ENCODE results near the gene MLIP. TPM values are rescaled to one million over a fixed set of nuclear protein-coding genes. Genes with fewer than 3 reads are reported as not detected.

The MLIP gene
- total RNA-seq (not detected), total RNA-seq (0 to 0.07 (median 0) reads per million in 29 experiments)
- total RNA-seq (2013), result not detected

GRCh38 chr6:54111341-54112045, at the start of gene MLIP:
TSS of gene MLIP (plus strand) at chr6:54111443. CDS start at chr6:54111480, 37 bp downstream.
- Mint-ChIP-seq H3K27me3 (peaks cover 0 to 1% of the 10 kb centered on the region in 2 donors), H3K27ac (no peak within 1 kb of the TSS), H3K4me3 (no peak within 1 kb of the TSS), H3K4me1 (no peaks in the 10 kb centered on the region), H3K36me3 (no peaks in the 10 kb centered on the region), H3K9me3 (peaks cover 0 to 5% (median 3%) of the 10 kb centered on the region in 3 donors)
- WGBS (ENCODE audit: insufficient coverage), result 55% methylated on average over 2 of the region's 10 CpGs
- H3K27ac ChIP-seq (ENCODE audit: low read length), result no peak within 1 kb of the TSS
- DNase-seq, result no peak
- ATAC-seq (replicated peaks in 1 of 4), result no peak
- H3K4me3 ChIP-seq (ENCODE audit: control insufficient read depth in 1 of 2, extremely low read depth in 1 of 2, low read length in 1 of 2), result no peak within 1 kb of the TSS
- no peaks in the 10 kb centered on the region for H3K27me3 ChIP-seq (replicated peaks in 1 of 2; ENCODE audit: control insufficient read depth in 2 of 2, extremely low read depth in 1 of 2, insufficient read depth in 2 of 2, low read length in 1 of 2)
- no peaks in the 10 kb centered on the region for H3K36me3 ChIP-seq (ENCODE audit: control insufficient read depth in 2 of 2, extremely low read depth in 1 of 2, insufficient read depth in 1 of 2, low read length in 1 of 2)
- H3K9me3 ChIP-seq, result no peaks in the 10 kb centered on the region
- H3K4me1 ChIP-seq (ENCODE audit: control insufficient read depth in 1 of 2, extremely low read depth in 1 of 2, insufficient read depth in 2 of 2, low read length in 2 of 2), result no peaks in the 10 kb centered on the region
- ChIA-PET CTCF (no interaction called here), POLR2A (no interaction called here)

GRCh38 chr6:54063228-54063539, 48.1 kb upstream of the MLIP start:
- Mint-ChIP-seq H3K4me1 (no peaks in the 10 kb centered on the region), H3K27ac (no peak overlapping the region), H3K36me3 (no peaks in the 10 kb centered on the region), H3K27me3 (peaks cover 0 to 3% of the 10 kb centered on the region in 2 donors), H3K4me3 (no peak overlapping the region), H3K9me3 (no peaks in the 10 kb centered on the region)
- H3K4me1 ChIP-seq (ENCODE audit: control insufficient read depth in 1 of 2, extremely low read depth in 1 of 2, insufficient read depth in 2 of 2, low read length in 2 of 2), result no peaks in the 10 kb centered on the region
- ChIA-PET CTCF (no interaction called here), POLR2A (interaction anchor here in 1 of 2 donors (0.7 kb wide), 1 partner anchor 419 kb away, joined by 4 read pairs; no protein-coding TSS in a partner anchor)
- no CpG with 5 or more reads among the region's 3 CpGs for WGBS (ENCODE audit: insufficient coverage)
- no peaks in the 10 kb centered on the region for H3K27me3 ChIP-seq (replicated peaks in 1 of 2; ENCODE audit: control insufficient read depth in 2 of 2, extremely low read depth in 1 of 2, insufficient read depth in 2 of 2, low read length in 1 of 2)
- H3K4me3 ChIP-seq (ENCODE audit: control insufficient read depth in 1 of 2, extremely low read depth in 1 of 2, low read length in 1 of 2), result no peak overlapping the region
- DNase-seq (no peak), ATAC-seq (replicated peaks in 1 of 4) (no peak)
- no peak overlapping the region for H3K27ac ChIP-seq (ENCODE audit: low read length)
- no peaks in the 10 kb centered on the region for H3K36me3 ChIP-seq (ENCODE audit: control insufficient read depth in 2 of 2, extremely low read depth in 1 of 2, insufficient read depth in 1 of 2, low read length in 1 of 2)
- H3K9me3 ChIP-seq, result no peaks in the 10 kb centered on the region

- H3K9me3 Mint-ChIP-seq, result peaks cover 0 to 5% (median 0%) of the 10 kb centered on the region in 3 donors
- ChIA-PET POLR2A (no interaction called here), CTCF (no interaction called here)
- no peak for ATAC-seq (replicated peaks in 1 of 4)
- H3K27ac ChIP-seq (ENCODE audit: low read length), result no peak overlapping the region
- no peaks in the 10 kb centered on the region for H3K36me3 Mint-ChIP-seq
- DNase-seq, result no peak
- H3K9me3 ChIP-seq, result no peaks in the 10 kb centered on the region
- no CpG with 5 or more reads among the region's 2 CpGs for WGBS (ENCODE audit: insufficient coverage)
- H3K27ac Mint-ChIP-seq, result no peak overlapping the region
- no peak overlapping the region for H3K4me3 Mint-ChIP-seq
- H3K4me3 ChIP-seq (ENCODE audit: control insufficient read depth in 1 of 2, extremely low read depth in 1 of 2, low read length in 1 of 2), result no peak overlapping the region
- H3K27me3 ChIP-seq (replicated peaks in 1 of 2; ENCODE audit: control insufficient read depth in 2 of 2, extremely low read depth in 1 of 2, insufficient read depth in 2 of 2, low read length in 1 of 2), result no peaks in the 10 kb centered on the region
- no peaks in the 10 kb centered on the region for H3K4me1 Mint-ChIP-seq
- no peaks in the 10 kb centered on the region for H3K36me3 ChIP-seq (ENCODE audit: control insufficient read depth in 2 of 2, extremely low read depth in 1 of 2, insufficient read depth in 1 of 2, low read length in 1 of 2)
- no peaks in the 10 kb centered on the region for H3K4me1 ChIP-seq (ENCODE audit: control insufficient read depth in 1 of 2, extremely low read depth in 1 of 2, insufficient read depth in 2 of 2, low read length in 2 of 2)
- peaks cover 0 to 4% of the 10 kb centered on the region in 2 donors for H3K27me3 Mint-ChIP-seq
These were observed 42.5 kb upstream of the MLIP start for GRCh38 chr6:54068694-54069093.

- H3K27me3 Mint-ChIP-seq, result peaks cover 0 to 4% of the 10 kb centered on the region in 2 donors
- H3K4me3 Mint-ChIP-seq, result no peak overlapping the region
- peaks cover 0 to 5% (median 0%) of the 10 kb centered on the region in 3 donors for H3K9me3 Mint-ChIP-seq
- DNase-seq (no peak), ATAC-seq (replicated peaks in 1 of 4) (no peak)
- WGBS (ENCODE audit: insufficient coverage), result no CpG with 5 or more reads among the region's 3 CpGs
- H3K4me3 ChIP-seq (ENCODE audit: control insufficient read depth in 1 of 2, extremely low read depth in 1 of 2, low read length in 1 of 2), result no peak overlapping the region
- no peak overlapping the region for H3K27ac Mint-ChIP-seq
- ChIA-PET POLR2A (no interaction called here), CTCF (no interaction called here)
- H3K36me3 Mint-ChIP-seq, result no peaks in the 10 kb centered on the region
- no peaks in the 10 kb centered on the region for H3K4me1 Mint-ChIP-seq
- H3K9me3 ChIP-seq, result no peaks in the 10 kb centered on the region
- H3K4me1 ChIP-seq (ENCODE audit: control insufficient read depth in 1 of 2, extremely low read depth in 1 of 2, insufficient read depth in 2 of 2, low read length in 2 of 2), result no peaks in the 10 kb centered on the region
- no peaks in the 10 kb centered on the region for H3K27me3 ChIP-seq (replicated peaks in 1 of 2; ENCODE audit: control insufficient read depth in 2 of 2, extremely low read depth in 1 of 2, insufficient read depth in 2 of 2, low read length in 1 of 2)
- no peaks in the 10 kb centered on the region for H3K36me3 ChIP-seq (ENCODE audit: control insufficient read depth in 2 of 2, extremely low read depth in 1 of 2, insufficient read depth in 1 of 2, low read length in 1 of 2)
- H3K27ac ChIP-seq (ENCODE audit: low read length), result no peak overlapping the region
These were observed 41.2 kb upstream of the MLIP start for GRCh38 chr6:54070025-54070424.

GRCh38 chr6:54071821-54072340, 39.4 kb upstream of the MLIP start:
- Mint-ChIP-seq H3K4me3 (no peak overlapping the region), H3K4me1 (no peaks in the 10 kb centered on the region), H3K27ac (no peak overlapping the region), H3K27me3 (peaks cover 0 to 4% of the 10 kb centered on the region in 2 donors), H3K9me3 (peaks cover 0 to 5% (median 0%) of the 10 kb centered on the region in 3 donors), H3K36me3 (no peaks in the 10 kb centered on the region)
- H3K27me3 ChIP-seq (replicated peaks in 1 of 2; ENCODE audit: control insufficient read depth in 2 of 2, extremely low read depth in 1 of 2, insufficient read depth in 2 of 2, low read length in 1 of 2), result no peaks in the 10 kb centered on the region
- POLR2A ChIA-PET, result no interaction called here
- no peaks in the 10 kb centered on the region for H3K9me3 ChIP-seq
- WGBS (ENCODE audit: insufficient coverage), result 82% methylated on average over 4 of the region's 4 CpGs
- no peaks in the 10 kb centered on the region for H3K4me1 ChIP-seq (ENCODE audit: control insufficient read depth in 1 of 2, extremely low read depth in 1 of 2, insufficient read depth in 2 of 2, low read length in 2 of 2)
- DNase-seq, result no peak
- CTCF ChIA-PET, result no interaction called here
- H3K4me3 ChIP-seq (ENCODE audit: control insufficient read depth in 1 of 2, extremely low read depth in 1 of 2, low read length in 1 of 2), result no peak overlapping the region
- H3K36me3 ChIP-seq (ENCODE audit: control insufficient read depth in 2 of 2, extremely low read depth in 1 of 2, insufficient read depth in 1 of 2, low read length in 1 of 2), result no peaks in the 10 kb centered on the region
- ATAC-seq (replicated peaks in 1 of 4), result no peak
- no peak overlapping the region for H3K27ac ChIP-seq (ENCODE audit: low read length)

- no peaks in the 10 kb centered on the region for H3K27me3 ChIP-seq (replicated peaks in 1 of 2; ENCODE audit: control insufficient read depth in 2 of 2, extremely low read depth in 1 of 2, insufficient read depth in 2 of 2, low read length in 1 of 2)
- no CpG with 5 or more reads among the region's 2 CpGs for WGBS (ENCODE audit: insufficient coverage)
These were observed 38.5 kb upstream of the MLIP start for GRCh38 chr6:54072635-54073313.

More at GRCh38 chr6:54072635-54073313, 38.5 kb upstream of the MLIP start:
- Mint-ChIP-seq H3K4me3 (no peak overlapping the region), H3K9me3 (peaks cover 0 to 5% (median 0%) of the 10 kb centered on the region in 3 donors), H3K27me3 (peaks cover 0 to 4% of the 10 kb centered on the region in 2 donors), H3K36me3 (no peaks in the 10 kb centered on the region), H3K4me1 (no peaks in the 10 kb centered on the region), H3K27ac (no peak overlapping the region)
- no peak overlapping the region for H3K4me3 ChIP-seq (ENCODE audit: control insufficient read depth in 1 of 2, extremely low read depth in 1 of 2, low read length in 1 of 2)
- no peak for ATAC-seq (replicated peaks in 1 of 4)
- no peaks in the 10 kb centered on the region for H3K36me3 ChIP-seq (ENCODE audit: control insufficient read depth in 2 of 2, extremely low read depth in 1 of 2, insufficient read depth in 1 of 2, low read length in 1 of 2)
- no peaks in the 10 kb centered on the region for H3K4me1 ChIP-seq (ENCODE audit: control insufficient read depth in 1 of 2, extremely low read depth in 1 of 2, insufficient read depth in 2 of 2, low read length in 2 of 2)
- H3K27ac ChIP-seq (ENCODE audit: low read length), result no peak overlapping the region
- no peaks in the 10 kb centered on the region for H3K9me3 ChIP-seq
- CTCF ChIA-PET, result no interaction called here
- no peak for DNase-seq
- POLR2A ChIA-PET, result no interaction called here
